ENCODE results near the gene DAPK2. TPM values are rescaled to one million over a fixed set of nuclear protein-coding genes. Genes with fewer than 3 reads are reported as not detected.

Gene DAPK2
- total and polyA plus RNA-seq, 2 donors from 2014 or later, result 3.0 to 3.8 TPM

GRCh38 chr15:63938486-63939061, 107.7 kb downstream of the DAPK2 start:
- Histone ChIP-seq H3K27ac (ENCODE audit: low read depth in 2 of 2, low read length in 2 of 2) (peak overlapping the region in 1 of 2 donors; percentile 79), H3K4me3 (ENCODE audit: low read length in 3 of 3) (no peak overlapping the region), H3K4me1 (ENCODE audit: control insufficient read depth in 2 of 3, insufficient read depth in 2 of 3, low read depth in 1 of 3, low read length in 3 of 3) (peaks cover 0 to 13% (median 12%) of the 10 kb centered on the region in 3 donors), H3K9me3 (ENCODE audit: control insufficient read depth in 2 of 3, insufficient read depth in 1 of 3, low read length in 3 of 3) (no peaks in the 10 kb centered on the region), H3K27me3 (ENCODE audit: control insufficient read depth, insufficient read depth, low read length) (no peaks in the 10 kb centered on the region), H3K9ac (ENCODE audit: low read length in 3 of 3) (no peak overlapping the region), H3K36me3 (ENCODE audit: control insufficient read depth in 2 of 3, insufficient read depth in 3 of 3, low read length in 3 of 3) (no peaks in the 10 kb centered on the region)
- intact Hi-C loops (cut with DNase I), result no loop called here
- FAIRE-seq (no peak), DNase-seq (peak in 1 of 5 donors; percentile 15)
- TF ChIP-seq CTCF (IDR thresholded peaks at IDR 0.05; ENCODE audit: borderline replicate concordance, extremely low read depth, insufficient read depth), result no peak

GRCh38 chr15:63933522-63933921, 112.8 kb downstream of the DAPK2 start:
- no peak for TF ChIP-seq CTCF (IDR thresholded peaks at IDR 0.05; ENCODE audit: borderline replicate concordance, extremely low read depth, insufficient read depth)
- peaks cover 0 to under 1% (median 0%) of the 10 kb centered on the region in 3 donors for H3K4me1 ChIP-seq (ENCODE audit: control insufficient read depth in 2 of 3, insufficient read depth in 2 of 3, low read depth in 1 of 3, low read length in 3 of 3)
- H3K9me3 ChIP-seq (ENCODE audit: control insufficient read depth in 2 of 3, insufficient read depth in 1 of 3, low read length in 3 of 3), result no peaks in the 10 kb centered on the region
- DNase-seq (peak in 1 of 5 donors; percentile 7), FAIRE-seq (no peak)
- no peaks in the 10 kb centered on the region for H3K27me3 ChIP-seq (ENCODE audit: control insufficient read depth, insufficient read depth, low read length)
- intact Hi-C loops (cut with DNase I), result no loop called here
- H3K36me3 ChIP-seq (ENCODE audit: control insufficient read depth in 2 of 3, insufficient read depth in 3 of 3, low read length in 3 of 3), result no peaks in the 10 kb centered on the region
- H3K4me3 ChIP-seq (ENCODE audit: low read length in 3 of 3), result no peak overlapping the region
- H3K27ac ChIP-seq (ENCODE audit: low read depth in 2 of 2, low read length in 2 of 2), result no peak overlapping the region
- H3K9ac ChIP-seq (ENCODE audit: low read length in 3 of 3), result no peak overlapping the region

GRCh38 chr15:63931556-63931955, 114.7 kb downstream of the DAPK2 start:
- intact Hi-C loops (cut with DNase I), result no loop called here
- no peak for TF ChIP-seq CTCF (IDR thresholded peaks at IDR 0.05; ENCODE audit: borderline replicate concordance, extremely low read depth, insufficient read depth)
- H3K9ac ChIP-seq (ENCODE audit: low read length in 3 of 3), result no peak overlapping the region
- H3K27ac ChIP-seq (ENCODE audit: low read depth in 2 of 2, low read length in 2 of 2), result no peak overlapping the region
- FAIRE-seq (no peak), DNase-seq (peak in 1 of 5 donors; percentile 13)
- no peaks in the 10 kb centered on the region for H3K27me3 ChIP-seq (ENCODE audit: control insufficient read depth, insufficient read depth, low read length)
- H3K4me1 ChIP-seq (ENCODE audit: control insufficient read depth in 2 of 3, insufficient read depth in 2 of 3, low read depth in 1 of 3, low read length in 3 of 3), result no peaks in the 10 kb centered on the region
- no peak overlapping the region for H3K4me3 ChIP-seq (ENCODE audit: low read length in 3 of 3)
- H3K9me3 ChIP-seq (ENCODE audit: control insufficient read depth in 2 of 3, insufficient read depth in 1 of 3, low read length in 3 of 3), result no peaks in the 10 kb centered on the region
- no peaks in the 10 kb centered on the region for H3K36me3 ChIP-seq (ENCODE audit: control insufficient read depth in 2 of 3, insufficient read depth in 3 of 3, low read length in 3 of 3)

- H3K9ac ChIP-seq (ENCODE audit: low read length in 3 of 3), result no peak overlapping the region
- DNase-seq, result peak in 1 of 5 donors; percentile 18
Observed at GRCh38 chr15:63930034-63930433, 116.3 kb downstream of the DAPK2 start.

More at GRCh38 chr15:63930034-63930433, 116.3 kb downstream of the DAPK2 start:
- intact Hi-C loops (cut with DNase I), result no loop called here
- Histone ChIP-seq H3K27ac (ENCODE audit: low read depth in 2 of 2, low read length in 2 of 2) (no peak overlapping the region), H3K27me3 (ENCODE audit: control insufficient read depth, insufficient read depth, low read length) (no peaks in the 10 kb centered on the region), H3K36me3 (ENCODE audit: control insufficient read depth in 2 of 3, insufficient read depth in 3 of 3, low read length in 3 of 3) (no peaks in the 10 kb centered on the region), H3K4me3 (ENCODE audit: low read length in 3 of 3) (no peak overlapping the region), H3K4me1 (ENCODE audit: control insufficient read depth in 2 of 3, insufficient read depth in 2 of 3, low read depth in 1 of 3, low read length in 3 of 3) (no peaks in the 10 kb centered on the region), H3K9me3 (ENCODE audit: control insufficient read depth in 2 of 3, insufficient read depth in 1 of 3, low read length in 3 of 3) (no peaks in the 10 kb centered on the region)
- FAIRE-seq, result no peak
- no peak for TF ChIP-seq CTCF (IDR thresholded peaks at IDR 0.05; ENCODE audit: borderline replicate concordance, extremely low read depth, insufficient read depth)

Measured in kidney (tissue), 14 donors.